K562 (cell line): Measurements from ENCODE around the gene LZTR1. TPM values are rescaled to one million over a fixed set of nuclear protein-coding genes. Genes with fewer than 3 reads are reported as not detected.
"Not testable (repeated sequence)": the region's sequence is repeated elsewhere in the genome, so short reads cannot be mapped to it uniquely, and the experiment has no call there.

ENCODE experiments used
- ATAC-seq: fragments of 200-7000 bp; cut with Tn5 transposase; 3 replicates; pipeline ENCODE4 v1.9.1; 2020; ENCODE audit warnings: moderate library complexity
- BruUV-seq: library from RNA; stranded (reverse); fragments of 400-500 nt; replicated peaks from 2 replicates; lab custom pipeline; 2021; lab: Mats Ljungman, UMichigan
- CTCF ChIA-PET: fragments of 300-600 bp; formaldehyde crosslinking; extraction: SDS; loops from one replicate; lab custom pipeline; 2021; ENCODE audit warnings: low intra/inter-chr PET ratio; lab: Yijun Ruan, JAX
- POLR2A ChIA-PET: fragments of 300-600, 350-650 bp; sonication (Branson Sonifier 250); formaldehyde crosslinking; extraction: SDS; loops from one replicate; lab custom pipeline; 2021; ENCODE audit warnings: antibody characterized with exemption, inconsistent platforms; lab: Yijun Ruan, JAX
- DNase-seq, 4 experiments: peaks; one replicate each; pipeline versions ENCODE4 v3.0.0 to v3.0.0-alpha.2; 2011 to 2018; ENCODE audit warnings: low spot score in 3 of 4, mixed read lengths in 3 of 4; ENCODE audit errors: extremely low read depth in 1 of 4
- FAIRE-seq: peaks from 2 replicates; lab custom pipeline; 2011; peaks lifted over from hg19 to GRCh38; lab: Jason Lieb, UNC
- H2AFZ ChIP-seq: 2 replicates; pipeline ENCODE4 v1.6.0; 2011; ENCODE audit warnings: low read depth, low read length, control low read depth, inconsistent platforms
- H3K27ac ChIP-seq: fragments of 200-600 bp; 3 replicates; pipeline ENCODE4 v1.8.0; 2011; ENCODE audit warnings: low read depth, mild to moderate bottlenecking, control low read depth, inconsistent platforms, low read length, moderate library complexity, mixed read lengths; ENCODE audit errors: extremely low read depth
- H3K27me3 ChIP-seq, 2 experiments: fragments of 300-600 bp in 1 of 2; 2 replicates in 1 of 2; 3 replicates in 1 of 2; pipeline versions ENCODE4 v1.6.0 to v1.8.0; 2011; ENCODE audit warnings: inconsistent platforms in 2 of 2, low read length in 2 of 2, mild to moderate bottlenecking in 1 of 2, mixed read lengths in 1 of 2, moderate library complexity in 1 of 2; ENCODE audit not compliant: control insufficient read depth in 2 of 2, insufficient read depth in 2 of 2
- H3K36me3 ChIP-seq: fragments of 300-600 bp; 3 replicates; pipeline ENCODE4 v1.8.0; 2011; ENCODE audit warnings: mild to moderate bottlenecking, low read length, inconsistent platforms; ENCODE audit not compliant: control insufficient read depth, insufficient read depth
- H3K4me1 ChIP-seq, 2 experiments: fragments of 200-600 bp in 1 of 2; replicated peaks in 1 of 2; 2 replicates in 1 of 2; 3 replicates in 1 of 2; pipeline versions ENCODE4 v1.5.1 to v1.8.0; 2011; ENCODE audit warnings: inconsistent platforms in 2 of 2, low read length in 2 of 2, mild to moderate bottlenecking in 1 of 2, mixed read lengths in 1 of 2, moderate library complexity in 1 of 2; ENCODE audit not compliant: control insufficient read depth in 2 of 2, insufficient read depth in 2 of 2
- H3K4me2 ChIP-seq: 2 replicates; pipeline ENCODE4 v1.6.1; 2011; ENCODE audit warnings: low read length, control low read depth, inconsistent platforms, mixed read lengths; ENCODE audit not compliant: insufficient read depth
- H3K4me3 ChIP-seq: fragments of 200-600 bp; sonication (generic), shearing (Covaris generic); 2 replicates; pipeline ENCODE4 v1.5.1; 2016; ENCODE audit warnings: control low read depth, inconsistent platforms
- H3K79me2 ChIP-seq: fragments of 200-600 bp; 3 replicates; pipeline ENCODE4 v1.8.0; 2011; ENCODE audit warnings: low read length, inconsistent platforms; ENCODE audit not compliant: control insufficient read depth, insufficient read depth
- H3K9ac ChIP-seq, 2 experiments: 2 replicates each; pipeline versions ENCODE4 v1.6.0 to v1.6.1; 2011; ENCODE audit warnings: low read depth in 2 of 2, low read length in 2 of 2, control low read depth in 1 of 2, inconsistent platforms in 1 of 2, mild to moderate bottlenecking in 1 of 2, mixed read lengths in 1 of 2; ENCODE audit not compliant: insufficient read depth in 1 of 2
- H3K9me1 ChIP-seq: one replicate; pipeline ENCODE4 v1.6.0; 2011; ENCODE audit warnings: inconsistent platforms, mild to moderate bottlenecking, low read length, moderate library complexity; ENCODE audit not compliant: control insufficient read depth, insufficient read depth
- H3K9me3 ChIP-seq: replicated peaks from 2 replicates; pipeline ENCODE4 v1.5.1; 2011; ENCODE audit warnings: low read depth, low read length, inconsistent platforms; ENCODE audit not compliant: control insufficient read depth, insufficient read depth
- H4K20me1 ChIP-seq: replicated peaks from 2 replicates; pipeline ENCODE4 v1.6.1; 2011; ENCODE audit warnings: low read length, inconsistent platforms, mixed read lengths; ENCODE audit not compliant: control insufficient read depth, insufficient read depth
- ARNT ChIP-seq, 2 experiments: fragments of 450-650 bp; IDR thresholded peaks; 2 replicates each; pipeline ENCODE4 v1.6.1; 2016; ENCODE audit warnings: mild to moderate bottlenecking in 1 of 2
- DNMT1 ChIP-seq: fragments of 450-650 bp; IDR thresholded peaks from 2 replicates; pipeline ENCODE4 v1.6.1; 2016; ENCODE audit warnings: antibody characterized with exemption, mild to moderate bottlenecking
- HDAC1 ChIP-seq, 2 experiments: fragments of 450-650 bp; IDR thresholded peaks; 2 replicates each; pipeline ENCODE4 v1.6.1; 2016 to 2017; ENCODE audit warnings: inconsistent platforms in 1 of 2, mild to moderate bottlenecking in 1 of 2, moderate library complexity in 1 of 2
- HLTF ChIP-seq: fragments of 450-650 bp; IDR thresholded peaks from 2 replicates; pipeline ENCODE4 v1.6.1; 2016
- LARP7 ChIP-seq: fragments of 450-650 bp; IDR thresholded peaks from 2 replicates; pipeline ENCODE4 v1.6.1; 2016
- MLLT1 ChIP-seq, 2 experiments: fragments of 450-650 bp; IDR thresholded peaks; 2 replicates each; pipeline ENCODE4 v1.6.1; 2016
- MTA1 ChIP-seq: fragments of 450-650 bp; IDR thresholded peaks from 2 replicates; pipeline ENCODE4 v1.6.1; 2017; ENCODE audit warnings: borderline replicate concordance
- NCOA4 ChIP-seq: fragments of 450-650 bp; IDR thresholded peaks from 2 replicates; pipeline ENCODE4 v1.6.1; 2018; ENCODE audit warnings: mild to moderate bottlenecking; ENCODE audit not compliant: partially characterized antibody
- NKRF ChIP-seq: fragments of 450-650 bp; IDR thresholded peaks from 2 replicates; pipeline ENCODE4 v1.6.1; 2016; ENCODE audit warnings: borderline replicate concordance
- POLR2A ChIP-seq: fragments of 450-650 bp; conservative IDR thresholded peaks from 2 replicates; pipeline ENCODE4 v1.6.1; 2016
- SUPT5H ChIP-seq: fragments of 450-650 bp; IDR thresholded peaks from 2 replicates; pipeline ENCODE4 v1.6.1; 2016
- TRIM25 ChIP-seq: fragments of 450-650 bp; IDR thresholded peaks from 2 replicates; pipeline ENCODE4 v1.7.0; 2016; ENCODE audit warnings: borderline replicate concordance
- ZFP91 ChIP-seq: sonication (generic); formaldehyde crosslinking; IDR thresholded peaks from 2 replicates; pipeline ENCODE4 v1.8.0; 2022; ENCODE audit warnings: mild to moderate bottlenecking, missing genetic modification reagents
- WGBS: fragments of 100-300 bp; shearing (Covaris generic); methylation state at CpG from one replicate; pipeline ENCODE4 v1.1.6; 2016; ENCODE audit warnings: low coverage, mixed read lengths; ENCODE audit not compliant: insufficient coverage; ENCODE audit errors: missing lambda C conversion rate; 5-methylcytosine and 5-hydroxymethylcytosine counted together
- in situ Hi-C: fragments of 300-500 bp; cut with MboI; formaldehyde crosslinking; loops from 4 replicates; pipeline ENCODE4 v1.15.0; 2018; ENCODE audit warnings: inconsistent platforms, mixed read lengths
- intact Hi-C: fragments of 100-400 bp; cut with micrococcal nuclease; formaldehyde crosslinking; loops from 2 replicates; pipeline ENCODE4 v1.14.2; 2022
- polyA plus RNA-seq, 8 experiments: library from polyadenylated mRNA; depleted of rRNA in 4 of 8; stranded (reverse) in 5 of 8; unstranded in 3 of 8; fragments of >200 nt; fragmentation: Nextera tagmentation in 2 of 8; fragmentation: Illumina TruSeq in 1 of 8; extraction: Ambion mirVana in 2 of 8; extraction: Trizol in 1 of 8; gene quantifications; 2 replicates each; pipeline versions ENCODE4 v1.2.1 to v1.2.3, GENCODE V29; 2011 to 2014; ENCODE audit warnings: inconsistent platforms in 1 of 8, missing spikeins in 1 of 8
- total RNA-seq, 7 experiments: library from RNA; depleted of rRNA in 6 of 7; stranded (reverse); fragments of >200 nt in 6 of 7; fragmentation: Illumina TruSeq in 2 of 7; extraction: Trizol in 2 of 7; gene quantifications; 2 replicates each; pipeline versions ENCODE4 v1.2.1 to v1.2.3, GENCODE V29; 2011 to 2021; ENCODE audit warnings: low replicate concordance in 1 of 7

The LZTR1 gene
- total and polyA plus RNA-seq, 9 of the 15 experiments (the other 6 are each of a cell fraction or from before 2014, with no cell fraction given) = 2.2 to 135 (median 63.0) TPM

GRCh38 chr22:20939457-20940185, 42.5 kb upstream of the LZTR1 start:
- intact Hi-C loops, FAIRE-seq, H3K4me2 ChIP-seq, H3K4me3 ChIP-seq, H3K27ac ChIP-seq, H3K9ac ChIP-seq, BruUV-seq, H3K27me3 ChIP-seq, DNase-seq, H3K9me3 ChIP-seq, H2AFZ ChIP-seq, in situ Hi-C loops: not testable (repeated sequence)
- peaks cover 17 to 41% of the 10 kb centered on the region in 2 experiments for H3K4me1 ChIP-seq
- ChIA-PET CTCF (interaction anchor here (0.6 kb wide), 2 partner anchors 13 to 349 kb away, joined by 3 read pairs; no protein-coding TSS in a partner anchor), POLR2A (interaction anchor here (0.7 to 64.4 kb wide), 6 partner anchors 12 to 1151 kb away, joined by 3 to 1556 read pairs (median 4); partner anchors contain the start of genes AIFM3, CRKL, LZTR1 and MAPK1)
- H3K79me2 ChIP-seq = peaks cover 97% of the 10 kb centered on the region
- H3K36me3 ChIP-seq = peaks cover 87% of the 10 kb centered on the region
- peak; percentile 5; the same call in 1 of the 3 replicates for ATAC-seq
- peaks cover 39% of the 10 kb centered on the region for H3K9me1 ChIP-seq
- peaks cover 95% of the 10 kb centered on the region for H4K20me1 ChIP-seq
- 95% methylated on average over 14 of the region's 14 CpGs for WGBS
- TF ChIP-seq LARP7 (peak; percentile 92), ARNT (IDR thresholded peaks at IDR 0.05) (0 out of 4 replicates have a peak, but pooled peaks of 1 of the 2 experiments have one; percentile 27), HDAC1 (IDR thresholded peaks at IDR 0.05) (peak in 1 of 2 experiments; percentile 41; a peak in 1 of 4 replicates), POLR2A (peak; percentile 55), NCOA4 (peak; percentile 63), ZFP91 (CRISPR knock-in tag) (0 out of 2 replicates have a peak, but pooled peaks have one; percentile 53), TRIM25 (0 out of 2 replicates have a peak, but pooled peaks have one; percentile 22), HLTF (0 out of 2 replicates have a peak, but pooled peaks have one; percentile 45), MTA1 (peak; percentile 37; the same call in 1 of the 2 replicates), DNMT1 (0 out of 2 replicates have a peak, but pooled peaks have one; percentile 69), MLLT1 (IDR thresholded peaks at IDR 0.05) (peak in 1 of 2 experiments; percentile 71; a peak in 1 of 4 replicates), NKRF (peak; percentile 52; the same call in 1 of the 2 replicates), SUPT5H (peak; percentile 50)
